Activated CD4-positive, alpha-beta memory T cell treated with anti-CD3 and anti-CD28 coated beads, Interleukin-2, amount 10 ng/mL, durations not matched to agents 7 days and 5 days (primary cell): Measurements from ENCODE around the gene B9D2. TPM values are rescaled to one million over a fixed set of nuclear protein-coding genes. Genes with fewer than 3 reads are reported as not detected.
"Not testable (repeated sequence)": the region's sequence is repeated elsewhere in the genome, so short reads cannot be mapped to it uniquely, and the experiment has no call there.

Source experiments
- CTCF ChIA-PET: fragments of 350-600 bp; sonication (Branson Sonifier 250); formaldehyde crosslinking; loops from one replicate; lab custom pipeline; 2021; ENCODE audit warnings: antibody characterized with exemption, inconsistent platforms; lab: Charles Lee
- POLR2A ChIA-PET: fragments of 350-600 bp; sonication (Branson Sonifier 250); formaldehyde crosslinking; loops from one replicate; lab custom pipeline; 2021; ENCODE audit warnings: antibody characterized with exemption; lab: Charles Lee
- DNase-seq: peaks from one replicate; pipeline ENCODE4 v3.0.0-alpha.2; 2020
- H3K27ac Mint-ChIP-seq: one replicate; pipeline ENCODE4 v1.8.0; 2021; ENCODE audit warnings: mild to moderate bottlenecking, mixed read lengths
- H3K27me3 Mint-ChIP-seq: one replicate; pipeline ENCODE4 v1.8.0; 2021; ENCODE audit warnings: mixed read lengths
- H3K36me3 Mint-ChIP-seq: one replicate; pipeline ENCODE4 v1.8.0; 2021; ENCODE audit warnings: low read depth, mixed read lengths
- H3K4me1 Mint-ChIP-seq: one replicate; pipeline ENCODE4 v1.8.0; 2021; ENCODE audit warnings: mixed read lengths
- H3K4me3 Mint-ChIP-seq: one replicate; pipeline ENCODE4 v1.8.0; 2021; ENCODE audit warnings: mild to moderate bottlenecking, mixed read lengths
- H3K9me3 Mint-ChIP-seq: one replicate; pipeline ENCODE4 v1.8.0; 2021; ENCODE audit warnings: mixed read lengths
- total RNA-seq, 2 experiments: library from RNA; stranded (reverse); gene quantifications; one replicate each; pipeline ENCODE4 v1.2.3, GENCODE V29; 2021

B9D2 gene
- 10 to 100 TPM; 10.8 to 11.2 TPM for total RNA-seq

GRCh38 chr19:41363753-41364523 is at the start of gene B9D2:
Gene B9D2 (minus strand): TSS chr19:41364149. CDS start chr19:41363519, 630 bp downstream.
- H3K4me1 Mint-ChIP-seq, result peaks cover 40% of the 10 kb centered on the region
- no peaks in the 10 kb centered on the region for H3K9me3 Mint-ChIP-seq
- H3K27me3 Mint-ChIP-seq, result no peaks in the 10 kb centered on the region
- ChIA-PET CTCF (interaction anchor here (0.6 to 7.5 kb wide), 17 partner anchors 10 to 944 kb away, joined by 3 to 81 read pairs (median 5); partner anchors contain the start of genes DMAC2, HNRNPUL1 and TGFB1), POLR2A (interaction anchor here (0.9 to 4.0 kb wide), 15 partner anchors 9 to 522 kb away, joined by 3 to 82 read pairs (median 4); partner anchors contain the start of genes BCKDHA, DMAC2, EXOSC5 and HNRNPUL1)
- peak; percentile 98 for DNase-seq
- H3K27ac Mint-ChIP-seq, result peak within 1 kb of the TSS; percentile 93
- H3K4me3 Mint-ChIP-seq, result peak within 1 kb of the TSS; percentile 87
- H3K36me3 Mint-ChIP-seq, result peaks cover 10% of the 10 kb centered on the region

GRCh38 chr19:41412953-41413352 is 49.0 kb upstream of the B9D2 start:
- H3K9me3 Mint-ChIP-seq, result no peaks in the 10 kb centered on the region
- CTCF ChIA-PET, result no interaction called here
- no peak overlapping the region for H3K4me3 Mint-ChIP-seq
- H3K27me3 Mint-ChIP-seq, result no peaks in the 10 kb centered on the region
- POLR2A ChIA-PET, result no interaction called here
- peaks cover 28% of the 10 kb centered on the region for H3K36me3 Mint-ChIP-seq
- H3K4me1 Mint-ChIP-seq, result peaks cover 9% of the 10 kb centered on the region
- no peak overlapping the region for H3K27ac Mint-ChIP-seq
- DNase-seq, result no peak

DNA sequence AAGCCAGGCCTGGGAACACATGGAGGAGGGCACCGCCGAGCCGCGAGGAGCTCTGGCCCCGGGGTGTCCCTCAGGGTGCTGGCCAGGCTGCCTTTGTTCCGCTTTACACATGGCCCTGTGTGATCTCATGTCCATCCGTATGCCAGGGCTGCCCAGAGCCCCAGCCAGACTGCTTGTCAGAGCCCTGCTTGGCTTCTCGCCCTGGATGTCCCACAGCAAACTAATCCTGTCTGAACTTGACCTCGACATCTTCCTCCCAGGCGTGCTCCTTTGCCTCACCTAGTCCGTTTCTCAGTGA is 48.0 kb upstream of the B9D2 start:
- CTCF ChIA-PET, result no interaction called here
- H3K27me3 Mint-ChIP-seq, result no peaks in the 10 kb centered on the region
- no peaks in the 10 kb centered on the region for H3K9me3 Mint-ChIP-seq
- H3K27ac Mint-ChIP-seq, result no peak overlapping the region
- POLR2A ChIA-PET, result no interaction called here
- DNase-seq, result no peak
- no peak overlapping the region for H3K4me3 Mint-ChIP-seq
- H3K4me1 Mint-ChIP-seq, result peaks cover 9% of the 10 kb centered on the region
- H3K36me3 Mint-ChIP-seq, result peaks cover 24% of the 10 kb centered on the region

GRCh38 chr19:41411100-41411967 is 47.4 kb upstream of the B9D2 start:
- ChIA-PET POLR2A (no interaction called here), CTCF (no interaction called here)
- no peaks in the 10 kb centered on the region for H3K9me3 Mint-ChIP-seq
- H3K36me3 Mint-ChIP-seq, result peaks cover 23% of the 10 kb centered on the region
- no peaks in the 10 kb centered on the region for H3K27me3 Mint-ChIP-seq
- H3K27ac Mint-ChIP-seq, result no peak overlapping the region
- no peak overlapping the region for H3K4me3 Mint-ChIP-seq
- DNase-seq, result no peak
- peaks cover 9% of the 10 kb centered on the region for H3K4me1 Mint-ChIP-seq

GRCh38 chr19:41410336-41411054 is 46.5 kb upstream of the B9D2 start:
- Mint-ChIP-seq H3K27ac (no peak overlapping the region), H3K4me1 (peaks cover 9% of the 10 kb centered on the region), H3K9me3 (no peaks in the 10 kb centered on the region), H3K36me3 (peaks cover 22% of the 10 kb centered on the region), H3K4me3 (no peak overlapping the region), H3K27me3 (no peaks in the 10 kb centered on the region)
- DNase-seq, result no peak
- CTCF ChIA-PET, result interaction anchor here (0.7 kb wide), 1 partner anchor 39 kb away, joined by 3 read pairs; no protein-coding TSS in a partner anchor
- POLR2A ChIA-PET, result interaction anchor here (1.4 kb wide), 1 partner anchor 28 kb away, joined by 3 read pairs; no protein-coding TSS in a partner anchor

DNA sequence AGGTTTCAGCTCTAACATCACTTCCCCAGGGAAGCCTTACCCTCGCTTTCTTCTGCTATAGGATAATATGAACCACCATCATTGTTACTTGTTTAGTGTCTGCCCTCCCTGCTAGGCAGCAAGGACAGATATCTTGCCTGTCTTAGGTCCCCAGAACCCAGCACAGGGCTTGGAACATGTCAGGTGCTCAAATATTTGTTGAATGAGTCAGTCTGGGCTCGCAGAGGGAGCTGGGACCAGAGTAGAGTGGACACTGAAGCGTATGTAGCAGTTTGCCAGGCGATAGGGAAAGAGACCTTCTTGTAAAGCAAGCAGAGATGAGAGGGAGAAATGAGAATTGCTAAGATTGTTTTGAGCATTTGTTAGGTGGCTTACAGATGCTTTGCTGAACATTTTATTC is 45.3 kb upstream of the B9D2 start:
- no peak overlapping the region for H3K4me3 Mint-ChIP-seq
- ChIA-PET CTCF (no interaction called here), POLR2A (interaction anchor here (1.2 to 1.4 kb wide), 2 partner anchors 11 to 29 kb away, joined by 3 read pairs; no protein-coding TSS in a partner anchor)
- H3K36me3 Mint-ChIP-seq, result peaks cover 19% of the 10 kb centered on the region
- no peaks in the 10 kb centered on the region for H3K27me3 Mint-ChIP-seq
- no peaks in the 10 kb centered on the region for H3K9me3 Mint-ChIP-seq
- DNase-seq, result no peak
- peaks cover 9% of the 10 kb centered on the region for H3K4me1 Mint-ChIP-seq
- H3K27ac Mint-ChIP-seq, result no peak overlapping the region

- peaks cover 16% of the 10 kb centered on the region for H3K36me3 Mint-ChIP-seq
- not testable (repeated sequence) for DNase-seq, H3K27me3 Mint-ChIP-seq, H3K4me3 Mint-ChIP-seq, H3K9me3 Mint-ChIP-seq, H3K4me1 Mint-ChIP-seq, H3K27ac Mint-ChIP-seq
- ChIA-PET CTCF (interaction anchor here (1.6 kb wide), 1 partner anchor 21 kb away, joined by 3 read pairs; no protein-coding TSS in a partner anchor), POLR2A (interaction anchor here (1.2 to 1.4 kb wide), 3 partner anchors 10 to 31 kb away, joined by 3 to 5 read pairs (median 3); partner anchors contain the start of gene DMAC2)
Measured at GRCh38 chr19:41408846-41409245, 44.9 kb upstream of the B9D2 start.

- Mint-ChIP-seq H3K36me3 (peaks cover 10% of the 10 kb centered on the region), H3K4me1 (peaks cover 9% of the 10 kb centered on the region), H3K4me3 (no peak overlapping the region), H3K27ac (no peak overlapping the region), H3K27me3 (no peaks in the 10 kb centered on the region), H3K9me3 (no peaks in the 10 kb centered on the region)
- CTCF ChIA-PET, result interaction anchor here (1.6 kb wide), 1 partner anchor 22 kb away, joined by 3 read pairs; no protein-coding TSS in a partner anchor
- no peak for DNase-seq
- POLR2A ChIA-PET, result interaction anchor here (1.4 kb wide), 1 partner anchor 31 kb away, joined by 5 read pairs; the partner anchor contains the start of gene DMAC2
Measured at GRCh38 chr19:41408256-41408655, 44.3 kb upstream of the B9D2 start.

GRCh38 chr19:41407271-41407670 is 43.3 kb upstream of the B9D2 start:
- H3K36me3 Mint-ChIP-seq, result peaks cover 7% of the 10 kb centered on the region
- CTCF ChIA-PET, result interaction anchor here (1.2 kb wide), 1 partner anchor 163 kb away, joined by 3 read pairs; no protein-coding TSS in a partner anchor
- no peaks in the 10 kb centered on the region for H3K27me3 Mint-ChIP-seq
- H3K27ac Mint-ChIP-seq, result no peak overlapping the region
- POLR2A ChIA-PET, result interaction anchor here (1.4 kb wide), 1 partner anchor 32 kb away, joined by 5 read pairs; the partner anchor contains the start of gene DMAC2
- no peak overlapping the region for H3K4me3 Mint-ChIP-seq
- no peak for DNase-seq
- no peaks in the 10 kb centered on the region for H3K9me3 Mint-ChIP-seq
- H3K4me1 Mint-ChIP-seq, result peaks cover 9% of the 10 kb centered on the region

GRCh38 chr19:41405776-41406175 is 41.8 kb upstream of the B9D2 start:
- H3K27ac Mint-ChIP-seq, result no peak overlapping the region
- H3K36me3 Mint-ChIP-seq, result peaks cover 7% of the 10 kb centered on the region
- CTCF ChIA-PET, result interaction anchor here (1.2 kb wide), 1 partner anchor 33 kb away, joined by 4 read pairs; no protein-coding TSS in a partner anchor
- no peaks in the 10 kb centered on the region for H3K9me3 Mint-ChIP-seq
- DNase-seq, result no peak
- POLR2A ChIA-PET, result interaction anchor here (1.5 kb wide), 1 partner anchor 7 kb away, joined by 3 read pairs; no protein-coding TSS in a partner anchor
- H3K4me1 Mint-ChIP-seq, result peaks cover 11% of the 10 kb centered on the region
- H3K4me3 Mint-ChIP-seq, result no peak overlapping the region
- no peaks in the 10 kb centered on the region for H3K27me3 Mint-ChIP-seq

DNA sequence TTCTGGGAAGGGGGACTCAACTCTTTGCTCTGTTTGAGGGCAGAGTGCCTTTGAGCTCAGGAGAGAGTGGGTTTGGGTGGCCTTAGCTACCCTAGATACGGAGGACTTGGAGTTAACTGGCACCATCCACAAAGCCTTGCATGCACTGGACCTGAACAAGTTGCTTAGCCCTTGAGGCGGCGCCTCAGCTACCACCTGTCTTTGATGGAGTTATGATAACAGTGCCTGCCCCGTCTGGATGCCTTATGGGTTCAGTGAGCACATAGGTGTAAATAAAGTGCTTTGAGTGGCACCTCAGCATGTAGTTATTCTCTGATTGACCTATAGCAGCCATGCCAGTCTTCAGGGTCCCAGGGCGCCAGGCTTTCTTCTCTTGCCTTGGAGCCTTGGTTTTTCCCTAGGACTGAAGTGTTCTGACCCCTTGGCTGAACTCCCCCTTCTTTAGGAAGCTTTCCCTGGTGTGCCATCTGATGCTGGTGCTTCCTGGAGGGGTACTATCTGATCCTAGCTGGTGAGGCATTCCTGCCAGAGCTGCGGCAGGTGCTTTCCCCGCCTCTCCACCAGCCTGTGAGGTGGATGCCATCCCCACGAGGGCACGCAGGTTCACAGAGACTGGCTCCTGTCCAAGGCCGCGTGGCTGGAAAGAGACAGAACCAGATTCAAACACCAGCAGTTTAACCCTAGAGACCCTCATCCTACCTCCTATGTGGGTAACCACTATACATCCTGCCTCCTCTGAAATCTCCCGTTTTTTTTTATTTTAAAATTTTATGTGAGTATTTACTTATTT is 39.4 kb upstream of the B9D2 start:
- H3K36me3 Mint-ChIP-seq, result peaks cover 4% of the 10 kb centered on the region
- H3K27ac Mint-ChIP-seq, result no peak overlapping the region

More for the DNA sequence above, 39.4 kb upstream of the B9D2 start:
- CTCF ChIA-PET, result no interaction called here
- Mint-ChIP-seq H3K4me1 (peaks cover 15% of the 10 kb centered on the region), H3K9me3 (no peaks in the 10 kb centered on the region), H3K27me3 (no peaks in the 10 kb centered on the region), H3K4me3 (no peak overlapping the region)
- DNase-seq, result no peak
- POLR2A ChIA-PET, result no interaction called here
